Sciatic nerve (tissue), 2 donors: ENCODE measurements around the gene ATF1. TPM values are rescaled to one million over a fixed set of nuclear protein-coding genes. Genes with fewer than 3 reads are reported as not detected.
A peak's percentile ranks its signal among the peaks of the same experiment; 100 is the strongest.

Experiments used
- ATAC-seq: fragments of 200-7000 bp; cut with Tn5 transposase; one replicate; pipeline ENCODE4 v1.9.1; 2020; ENCODE audit warnings: mild to moderate bottlenecking, moderate library complexity
- DNase-seq: peaks from one replicate; pipeline ENCODE4 v3.0.0-alpha.2; 2020; ENCODE audit warnings: low spot score
- intact Hi-C: fragments of 100-400 bp; cut with DNase I; formaldehyde crosslinking; loops from one replicate; pipeline ENCODE4 v1.14.2; 2022
- total RNA-seq: library from RNA; stranded (reverse); fragmentation: NEBNext Ultra II Directional; extraction: Animal tissue kit (Norgen Biotek cat#: 25700); gene quantifications from one replicate; pipeline ENCODE4 v1.2.1, GENCODE V29; 2021
- donor health status: DM: no; HTN: no; CAD: no.
- donor health status: DM: no; HTN: no; CAD: no.

Gene ATF1
- 44.2 TPM for total RNA-seq

- ATAC-seq (peak; percentile 97), DNase-seq (peak; percentile 92)
- intact Hi-C loops = loop anchor here (5.0 kb wide), 1 partner anchor 1116 kb away; no protein-coding TSS in a partner anchor
Observed at GRCh38 chr12:50763639-50764285, at the start of gene ATF1. ATF1 (plus strand) TSS chr12:50764101; CDS start chr12:50780146, 16,045 bp downstream.

GRCh38 chr12:50715174-50715573, 48.7 kb upstream of the ATF1 start:
- ATAC-seq (peak; percentile 51), DNase-seq (no peak)
- intact Hi-C loops = no loop called here

- ATAC-seq (no peak), DNase-seq (no peak)
- intact Hi-C loops = no loop called here
Observed at GRCh38 chr12:50718760-50719159, 45.1 kb upstream of the ATF1 start.

GRCh38 chr12:50720085-50720484, 43.8 kb upstream of the ATF1 start:
- intact Hi-C loops = no loop called here
- ATAC-seq (no peak), DNase-seq (no peak)

- intact Hi-C loops = no loop called here
- ATAC-seq (no peak), DNase-seq (no peak)
Observed at GRCh38 chr12:50720501-50720900, 43.4 kb upstream of the ATF1 start.

GRCh38 chr12:50723865-50724264, 40.0 kb upstream of the ATF1 start:
- DNase-seq (no peak), ATAC-seq (peak; percentile 38)
- intact Hi-C loops = no loop called here

- intact Hi-C loops = no loop called here
- peak; percentile 95 for ATAC-seq
- no peak for DNase-seq
Observed at GRCh38 chr12:50725011-50725942, 38.6 kb upstream of the ATF1 start.

- intact Hi-C loops = loop anchor here (1.0 kb wide), 1 partner anchor 41 kb away; no protein-coding TSS in a partner anchor
- DNase-seq (no peak), ATAC-seq (no peak)
Observed at GRCh38 chr12:50727466-50727865, 36.4 kb upstream of the ATF1 start.

- intact Hi-C loops = no loop called here
- no peak for ATAC-seq
- no peak for DNase-seq
Observed at GRCh38 chr12:50728417-50728816, 35.5 kb upstream of the ATF1 start.

- DNase-seq = no peak
- intact Hi-C loops = no loop called here
- no peak for ATAC-seq
Observed at GRCh38 chr12:50728841-50729240, 35.1 kb upstream of the ATF1 start.

GRCh38 chr12:50732591-50732990, 31.3 kb upstream of the ATF1 start:
- intact Hi-C loops = no loop called here
- ATAC-seq = no peak

GRCh38 chr12:50733706-50734105, 30.2 kb upstream of the ATF1 start:
- ATAC-seq (no peak), DNase-seq (no peak)
- intact Hi-C loops = no loop called here

More at GRCh38 chr12:50732591-50732990, 31.3 kb upstream of the ATF1 start:
- DNase-seq = no peak

GRCh38 chr12:50734409-50735263, 29.3 kb upstream of the ATF1 start:
- ATAC-seq (no peak), DNase-seq (no peak)
- intact Hi-C loops = loop anchor here (5.0 kb wide), 1 partner anchor 232 kb away; the partner anchor contains the start of gene DIP2B

- ATAC-seq (no peak), DNase-seq (no peak)
- intact Hi-C loops = loop anchor here (5.0 kb wide), 1 partner anchor 237 kb away; the partner anchor contains the start of gene DIP2B
Observed at GRCh38 chr12:50739611-50740010, 24.3 kb upstream of the ATF1 start.

- no peak for ATAC-seq
- intact Hi-C loops = no loop called here
- no peak for DNase-seq
Observed at GRCh38 chr12:50740307-50740706, 23.6 kb upstream of the ATF1 start.

- intact Hi-C loops = no loop called here
- no peak for ATAC-seq
- no peak for DNase-seq
Observed at GRCh38 chr12:50742776-50743175, 21.1 kb upstream of the ATF1 start.

- DNase-seq (no peak), ATAC-seq (no peak)
- intact Hi-C loops = no loop called here
Observed at GRCh38 chr12:50745861-50746260, 18.0 kb upstream of the ATF1 start.

- ATAC-seq (no peak), DNase-seq (no peak)
- intact Hi-C loops = no loop called here
Observed at GRCh38 chr12:50746431-50746830, 17.5 kb upstream of the ATF1 start.

GRCh38 chr12:50747817-50748216, 16.1 kb upstream of the ATF1 start:
- ATAC-seq = no peak
- DNase-seq = no peak

More at GRCh38 chr12:50747817-50748216, 16.1 kb upstream of the ATF1 start:
- intact Hi-C loops = no loop called here
